HG03460 (cell line): Measurements from ENCODE around the gene TGFB3.
"Not testable (repeated sequence)": the region's sequence is repeated elsewhere in the genome, so short reads cannot be mapped to it uniquely, and the experiment has no call there.

Experiments
- ATAC-seq: cut with Tn5 transposase; IDR thresholded peaks from one replicate; pipeline ENCODE4 v1.9.1; 2021; ENCODE audit not compliant: unreplicated experiment

TGFB3 gene

DNA sequence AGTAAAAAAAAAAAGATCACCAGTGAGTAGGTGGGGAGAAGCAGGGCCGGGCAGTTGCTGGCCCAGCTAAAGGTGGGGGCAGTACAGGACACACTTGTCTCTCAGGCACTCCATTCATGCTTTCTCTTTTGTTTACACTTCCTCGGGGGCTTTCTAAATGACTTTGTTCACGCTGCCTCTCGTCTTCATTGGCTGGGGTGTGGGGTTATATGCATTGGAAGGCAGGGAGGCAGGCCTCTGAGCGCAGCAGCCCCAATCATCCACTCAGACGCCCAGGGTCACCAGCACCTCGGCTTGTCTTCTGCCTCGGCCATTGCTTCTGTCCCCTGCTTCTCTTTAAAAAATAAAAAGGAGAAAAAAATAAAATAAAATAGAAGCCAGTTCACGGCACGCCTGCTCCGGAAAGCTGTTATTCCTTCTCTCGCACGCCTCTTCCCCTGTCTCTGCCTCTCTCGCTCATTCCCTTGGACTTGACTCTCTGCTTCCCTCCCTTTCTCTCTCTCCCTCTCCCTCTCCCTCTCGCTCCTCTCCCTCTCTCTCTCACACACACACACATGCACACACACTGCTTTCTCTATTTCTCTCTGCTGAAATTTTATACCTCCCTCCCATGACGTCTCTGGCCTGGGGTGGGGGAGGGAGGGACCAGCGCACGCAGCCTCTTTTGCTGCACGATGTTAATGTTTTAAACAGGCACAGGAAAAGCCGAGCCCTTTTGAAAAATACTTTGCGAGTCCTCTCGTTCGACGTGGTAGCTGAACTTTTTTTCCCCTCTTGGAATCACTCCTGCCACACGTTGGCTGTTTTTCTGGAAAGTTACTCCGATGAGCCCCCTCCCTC, at the start of gene TGFB3:
Gene TGFB3 (minus strand): TSS at position 570 of the 840 bp plus-strand sequence. CDS start 1,102 bp downstream, outside the sequence.
- ATAC-seq = no peak

- no peak for ATAC-seq
These were observed 42.6 kb upstream of the TGFB3 start for GRCh38 chr14:76024211-76024907.

- ATAC-seq = no peak
These were observed 42.0 kb upstream of the TGFB3 start for GRCh38 chr14:76023757-76024156.

DNA sequence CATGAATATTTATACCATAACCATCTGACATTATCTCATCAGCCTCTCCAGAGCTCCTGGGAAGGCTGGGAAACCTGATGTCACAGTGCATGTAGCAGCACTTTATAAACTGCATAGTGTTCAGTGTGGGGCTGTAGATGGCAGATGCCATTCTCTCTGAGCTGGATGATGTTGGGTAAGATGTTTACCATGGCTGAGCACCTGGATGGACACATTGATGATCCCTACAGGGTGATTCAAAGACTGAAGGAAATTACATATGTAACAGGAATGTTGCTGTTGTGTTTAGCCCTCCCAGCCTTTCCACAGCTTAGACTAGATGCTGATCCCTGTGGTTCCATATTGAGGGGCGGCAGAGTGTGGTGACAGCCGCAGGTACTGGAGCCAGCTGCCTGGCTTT, 41.2 kb upstream of the TGFB3 start:
- ATAC-seq = no peak

GRCh38 chr14:76019676-76020075, 37.9 kb upstream of the TGFB3 start:
- ATAC-seq = no peak

DNA sequence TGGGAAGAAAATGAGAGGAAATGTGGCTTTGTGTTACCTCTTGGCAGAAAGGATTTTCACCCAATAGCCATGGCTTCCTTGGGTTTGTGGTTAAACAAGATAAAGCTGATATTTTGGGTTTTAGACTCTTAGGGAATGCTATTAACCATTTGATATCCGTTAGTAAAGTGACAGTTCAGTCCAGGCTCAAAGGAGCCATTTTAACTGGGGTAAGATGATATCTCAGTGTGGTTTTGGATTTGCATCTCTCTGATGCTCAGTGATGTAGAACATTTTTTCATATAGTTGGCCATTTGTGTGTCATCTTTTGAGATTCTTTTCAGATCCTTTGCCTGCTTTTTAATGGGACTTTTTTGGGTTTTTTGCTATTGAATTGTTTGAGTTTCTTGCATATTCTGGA, 33.9 kb upstream of the TGFB3 start:
- no peak for ATAC-seq

DNA sequence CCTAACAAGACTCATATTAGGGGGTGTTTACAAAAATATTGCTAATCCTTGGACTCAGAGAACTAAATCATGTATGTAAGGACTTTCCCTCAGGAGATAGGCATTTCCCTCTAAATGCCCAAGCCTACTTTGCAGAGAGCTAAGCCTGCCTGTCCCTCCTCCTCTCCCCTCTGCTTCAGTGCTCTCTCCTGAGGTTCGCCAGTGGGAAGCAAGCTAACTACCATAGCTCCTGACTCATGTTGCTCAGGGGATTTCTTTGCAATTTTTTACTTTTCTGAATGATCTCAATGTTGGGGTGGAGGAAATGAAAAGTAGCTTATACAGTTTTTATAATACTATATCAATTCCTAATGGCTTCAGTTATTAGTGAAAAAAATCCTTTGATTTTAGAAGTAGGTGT, 33.4 kb upstream of the TGFB3 start:
- no peak for ATAC-seq

DNA sequence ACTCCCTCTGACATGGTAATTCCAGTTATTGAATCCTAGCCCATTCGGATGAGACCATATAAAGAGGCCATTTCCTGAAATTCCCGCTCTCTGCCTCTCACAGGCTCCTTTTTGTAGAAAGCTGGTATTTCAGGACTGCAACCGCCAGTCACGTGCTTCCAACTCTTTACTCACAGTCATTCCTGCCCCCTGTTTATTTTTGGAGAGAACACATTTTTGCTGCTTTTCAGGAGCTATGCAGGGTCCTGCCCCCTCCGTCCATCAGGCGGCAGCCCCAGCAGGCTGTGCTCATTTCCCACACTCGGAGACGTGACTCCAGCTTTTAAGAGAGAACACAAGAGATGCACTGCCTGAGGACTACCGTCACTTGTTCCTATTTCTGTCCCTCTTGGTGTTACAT, 30.6 kb upstream of the TGFB3 start:
- ATAC-seq = no peak

DNA sequence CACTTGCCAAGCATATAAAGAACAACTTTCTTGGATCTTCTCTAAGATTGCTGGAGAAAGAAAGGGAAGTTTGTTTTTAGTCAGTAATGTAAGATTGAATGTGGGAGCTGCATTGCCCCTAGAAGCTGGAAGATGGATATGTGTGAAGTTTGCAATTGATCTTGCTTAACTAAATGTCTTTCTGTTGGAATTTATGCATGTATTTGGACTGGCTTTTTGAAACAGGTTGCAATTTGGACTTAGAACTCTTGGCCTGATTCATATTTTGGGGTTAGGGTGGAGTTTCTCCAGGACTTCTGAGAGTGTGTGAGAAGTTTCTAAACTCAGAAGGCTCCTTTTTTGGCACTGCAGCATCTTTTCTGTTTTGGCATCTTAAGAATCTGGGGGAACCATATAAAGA, 30.1 kb upstream of the TGFB3 start:
- no peak for ATAC-seq

DNA sequence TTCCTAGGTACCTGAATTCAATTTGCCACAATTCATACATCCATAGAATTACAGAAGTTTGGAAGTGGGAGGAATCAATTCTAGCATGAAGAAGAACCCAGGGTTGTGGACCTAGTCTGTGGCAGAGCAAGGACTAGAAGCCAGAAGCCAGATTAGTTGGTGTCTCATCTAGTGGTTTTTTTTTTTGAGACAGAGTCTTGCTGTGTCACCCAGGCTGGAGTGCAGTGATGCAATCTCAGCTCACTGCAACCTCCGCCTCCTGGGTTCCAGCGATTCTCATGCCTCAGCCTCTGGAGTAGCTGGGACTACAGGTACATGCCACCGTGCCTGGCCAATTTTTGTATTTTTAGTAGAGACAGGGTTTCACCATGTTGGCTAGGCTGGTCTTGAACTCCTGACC, 27.8 kb upstream of the TGFB3 start:
- not testable (repeated sequence) for ATAC-seq

GRCh38 chr14:76007852-76008251, 26.1 kb upstream of the TGFB3 start:
- ATAC-seq = no peak

DNA sequence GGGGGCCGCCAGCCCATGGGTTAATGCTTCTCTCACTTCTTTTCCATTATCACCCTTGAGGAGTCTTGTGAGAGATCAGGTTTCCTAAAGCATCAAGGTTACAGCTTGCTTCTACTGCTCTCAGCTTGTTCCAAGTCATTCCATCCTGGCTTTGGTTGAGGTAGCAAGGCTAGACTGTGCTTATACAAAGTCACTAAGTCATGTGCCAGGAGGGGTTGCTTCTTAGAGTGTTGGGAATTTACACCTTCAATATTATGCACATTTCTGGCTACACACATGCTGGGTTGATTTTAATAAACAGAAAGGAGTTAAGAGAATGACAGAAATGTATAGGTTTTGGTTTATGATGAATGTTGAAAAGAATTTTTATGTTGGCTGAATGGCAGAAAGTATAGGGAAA, 25.6 kb upstream of the TGFB3 start:
- no peak for ATAC-seq

GRCh38 chr14:76006253-76006652, 24.5 kb upstream of the TGFB3 start:
- no peak for ATAC-seq

DNA sequence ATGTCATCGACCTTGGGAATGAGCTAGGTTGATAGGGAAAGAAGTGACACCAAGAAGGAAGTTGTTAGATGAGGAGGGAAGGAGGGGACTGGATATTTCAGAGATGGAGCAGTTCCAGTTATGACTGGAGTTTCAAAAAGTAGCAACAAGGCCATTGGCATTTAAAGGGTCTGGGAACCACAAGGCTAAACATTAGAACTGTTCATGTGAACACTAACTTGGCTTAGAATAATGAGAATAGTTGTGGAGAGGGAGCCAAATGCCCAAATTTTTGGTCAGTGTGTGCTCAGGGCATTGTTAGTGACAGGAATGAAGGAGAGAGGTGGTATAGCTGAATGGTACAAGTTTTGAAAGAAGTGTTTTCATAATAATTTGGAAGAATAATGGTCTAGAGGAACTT, 20.6 kb upstream of the TGFB3 start:
- no peak for ATAC-seq

GRCh38 chr14:75999511-76000190, 17.9 kb upstream of the TGFB3 start:
- no peak for ATAC-seq

- ATAC-seq = no peak
These were observed 14.7 kb upstream of the TGFB3 start for GRCh38 chr14:75996488-75996887.

- no peak for ATAC-seq
These were observed 13.7 kb upstream of the TGFB3 start for GRCh38 chr14:75995372-75996041.

- ATAC-seq = no peak
These were observed 11.8 kb upstream of the TGFB3 start for GRCh38 chr14:75993567-75994041.

DNA sequence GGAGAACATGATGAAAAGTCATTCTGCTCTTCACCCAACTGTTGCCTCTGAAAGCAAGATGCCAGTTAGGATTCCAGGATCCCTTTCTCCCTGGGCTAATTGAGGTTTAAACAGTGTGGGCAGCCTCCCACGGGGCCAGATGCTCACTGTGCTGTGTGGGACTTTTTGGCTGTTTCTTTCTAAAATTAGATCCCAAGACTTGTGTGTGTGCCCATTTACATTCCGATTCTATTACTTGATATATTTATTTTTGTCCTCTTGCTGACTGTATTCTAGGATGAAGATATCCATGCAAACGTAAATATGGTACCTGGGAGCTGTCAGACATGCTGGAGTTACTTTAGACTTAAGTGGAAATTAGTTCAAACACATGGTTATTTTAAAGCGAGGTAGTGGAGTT, 10.0 kb upstream of the TGFB3 start:
- no peak for ATAC-seq

GRCh38 chr14:75990297-75990696, 8.5 kb upstream of the TGFB3 start:
- ATAC-seq = no peak

DNA sequence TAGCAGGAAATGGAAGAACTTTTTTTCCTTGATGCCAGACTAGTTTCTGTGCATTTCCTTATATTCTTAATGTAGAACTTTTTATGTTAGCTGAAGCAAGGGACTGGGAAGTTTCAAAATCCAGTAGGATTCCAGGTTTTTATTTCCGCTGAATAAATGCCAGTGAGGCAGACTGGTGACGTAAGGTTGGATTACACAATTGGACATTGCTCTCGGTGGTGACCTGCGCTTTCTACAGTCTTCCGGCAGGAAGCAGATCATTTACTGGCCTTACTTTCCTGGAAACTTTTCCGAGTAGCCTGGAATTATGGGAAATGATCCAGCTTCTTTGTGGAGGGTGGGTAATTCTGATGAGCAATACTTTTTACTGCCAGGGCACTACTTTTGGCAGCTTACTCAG, 7.3 kb upstream of the TGFB3 start:
- no peak for ATAC-seq
